ENCODE measurements around the gene IL16. TPM values are rescaled to one million over a fixed set of nuclear protein-coding genes. Genes with fewer than 3 reads are reported as not detected.

Gene IL16
- total and polyA plus RNA-seq, 11 donors = 1.2 to 21.6 (median 3.7) TPM

- H3K4me1 ChIP-seq = peaks cover 0 to 70% (median 6%) of the 10 kb centered on the region in 12 donors
- H3K27ac ChIP-seq = peak overlapping the region in 9 of 12 donors; percentile 3 to 82 (median 47)
- no peaks in the 10 kb centered on the region for H3K27me3 ChIP-seq
- 72 to 77% (median 77%) methylated on average over 9 of the region's 9 CpGs for WGBS, 4 donors
- no peaks in the 10 kb centered on the region for H3K9me3 ChIP-seq
- no peak overlapping the region for H3K4me3 ChIP-seq
- ATAC-seq (no peak), DNase-seq (no peak)
- intact Hi-C loops (cut with DNase I) = no loop called here
- peaks cover 0 to 90% (median 60%) of the 10 kb centered on the region in 9 donors for H3K36me3 ChIP-seq
- TF ChIP-seq POLR2A (IDR thresholded peaks at IDR 0.05) (no peak), CTCF (IDR thresholded peaks at IDR 0.05) (no peak)
Measured at GRCh38 chr15:81303244-81304225, 106.9 kb downstream of the IL16 start.

- Histone ChIP-seq H3K27ac (peak overlapping the region in 9 of 12 donors; percentile 8 to 82 (median 47)), H3K27me3 (no peaks in the 10 kb centered on the region), H3K9me3 (no peaks in the 10 kb centered on the region), H3K4me3 (no peak overlapping the region), H3K36me3 (peaks cover 0 to 97% (median 67%) of the 10 kb centered on the region in 9 donors), H3K4me1 (peaks cover 0 to 64% (median 6%) of the 10 kb centered on the region in 12 donors)
- no peak for TF ChIP-seq CTCF (IDR thresholded peaks at IDR 0.05)
- peak in 3 of 4 donors; percentile 53 to 76 (median 76) for ATAC-seq
- DNase-seq = peak in 4 of 5 donors; percentile 50 to 72 (median 52)
- intact Hi-C loops (cut with DNase I) = no loop called here
- 53 to 67% (median 60%) methylated on average over 5 of the region's 5 CpGs for WGBS, 4 donors
Measured at GRCh38 chr15:81304226-81304625, 107.5 kb downstream of the IL16 start.

GRCh38 chr15:81308260-81308659 lies 111.6 kb downstream of the IL16 start:
- no peak for TF ChIP-seq CTCF (IDR thresholded peaks at IDR 0.05)
- TF ChIP-seq POLR2A (IDR thresholded peaks at IDR 0.05) = no peak
- Histone ChIP-seq H3K4me1 (peaks cover 0 to 60% (median 10%) of the 10 kb centered on the region in 12 donors), H3K36me3 (peaks cover 0 to 78% (median 53%) of the 10 kb centered on the region in 9 donors), H3K4me3 (no peak overlapping the region), H3K27ac (no peak overlapping the region), H3K27me3 (no peaks in the 10 kb centered on the region), H3K9me3 (no peaks in the 10 kb centered on the region)
- no peak for DNase-seq
- no peak for ATAC-seq
- 65 to 80% (median 74%) methylated on average over 2 of the region's 2 CpGs for WGBS, 4 donors
- intact Hi-C loops (cut with DNase I) = no loop called here
